IMR-90 (cell line): Measurements from ENCODE around the gene NOD2. TPM values are rescaled to one million over a fixed set of nuclear protein-coding genes. Genes with fewer than 3 reads are reported as not detected.

Source experiments
- ATAC-seq: fragments of 200-7000 bp; cut with Tn5 transposase; 2 replicates; pipeline ENCODE4 v1.9.1; 2020; ENCODE audit warnings: low read depth, mild to moderate bottlenecking, moderate library complexity
- BruUV-seq: library from RNA; stranded (reverse); fragments of 400-500 nt; replicated peaks from 2 replicates; lab custom pipeline; 2021; lab: Mats Ljungman, UMichigan
- CTCF ChIA-PET: fragments of 300-600 bp; formaldehyde crosslinking; extraction: SDS; loops from one replicate; lab custom pipeline; 2021; ENCODE audit warnings: antibody characterized with exemption; lab: Yijun Ruan, JAX
- POLR2A ChIA-PET: fragments of 300-600 bp; sonication (Branson Sonifier 250); formaldehyde crosslinking; loops from one replicate; lab custom pipeline; 2022; ENCODE audit warnings: antibody characterized with exemption; ENCODE audit not compliant: unreplicated experiment; lab: Charles Lee
- DNase-seq: peaks from one replicate; pipeline ENCODE4 v3.0.0; 2013
- H2AFZ ChIP-seq: replicated peaks from 2 replicates; pipeline ENCODE3; 2013; ENCODE audit warnings: low read length, mild to moderate bottlenecking; ENCODE audit not compliant: poor library complexity
- H2AK5ac ChIP-seq: 2 replicates; pipeline ENCODE4 v1.6.1; 2013; ENCODE audit warnings: low read depth, low read length, inconsistent platforms
- H2AK9ac ChIP-seq: replicated peaks from 2 replicates; pipeline ENCODE3; 2013; ENCODE audit warnings: mild to moderate bottlenecking, low read depth, low read length, moderate library complexity; ENCODE audit not compliant: poor library complexity
- H2BK120ac ChIP-seq: 2 replicates; pipeline ENCODE4 v1.6.1; 2013; ENCODE audit warnings: low read depth, low read length, inconsistent platforms
- H2BK15ac ChIP-seq: 3 replicates; pipeline ENCODE4 v1.6.1; 2013; ENCODE audit warnings: low read depth, low read length, inconsistent platforms
- H2BK20ac ChIP-seq: 2 replicates; pipeline ENCODE4 v1.6.1; 2013; ENCODE audit warnings: low read depth, mild to moderate bottlenecking, inconsistent platforms, low read length, moderate library complexity
- H2BK5ac ChIP-seq: 2 replicates; pipeline ENCODE4 v1.6.1; 2013; ENCODE audit warnings: mild to moderate bottlenecking, low read depth, low read length, inconsistent platforms; ENCODE audit not compliant: poor library complexity, severe bottlenecking
- H3K14ac ChIP-seq: replicated peaks from 2 replicates; pipeline ENCODE4 v1.6.1; 2013; ENCODE audit warnings: low read depth, low read length, inconsistent platforms
- H3K18ac ChIP-seq: 2 replicates; pipeline ENCODE4 v1.6.1; 2013; ENCODE audit warnings: low read depth, low read length, control low read depth
- H3K23ac ChIP-seq: 2 replicates; pipeline ENCODE4 v1.6.1; 2013; ENCODE audit warnings: low read depth, low read length, inconsistent platforms
- H3K27ac ChIP-seq: 2 replicates; pipeline ENCODE4 v1.5.1; 2013; ENCODE audit warnings: mild to moderate bottlenecking, control low read depth, low read length; ENCODE audit not compliant: insufficient read depth
- H3K27me3 ChIP-seq: 2 replicates; pipeline ENCODE4 v1.6.1; 2013; ENCODE audit warnings: low read length; ENCODE audit not compliant: control insufficient read depth, insufficient read depth
- H3K36me3 ChIP-seq: 2 replicates; pipeline ENCODE4 v1.6.1; 2013; ENCODE audit warnings: low read length, mixed read lengths; ENCODE audit not compliant: control insufficient read depth, insufficient read depth
- H3K4ac ChIP-seq: 2 replicates; pipeline ENCODE4 v1.6.1; 2013; ENCODE audit warnings: low read depth, low read length, inconsistent platforms
- H3K4me1 ChIP-seq: 2 replicates; pipeline ENCODE4 v1.6.1; 2013; ENCODE audit warnings: low read length, mixed read lengths; ENCODE audit not compliant: control insufficient read depth, insufficient read depth
- H3K4me2 ChIP-seq: 2 replicates; pipeline ENCODE4 v1.6.1; 2013; ENCODE audit warnings: low read depth, mild to moderate bottlenecking, control low read depth, low read length, moderate library complexity
- H3K4me3 ChIP-seq: 2 replicates; pipeline ENCODE4 v1.5.1; 2013; ENCODE audit warnings: low read depth, mild to moderate bottlenecking, control low read depth, low read length, moderate library complexity; ENCODE audit not compliant: insufficient read depth
- H3K56ac ChIP-seq: 2 replicates; pipeline ENCODE4 v1.6.1; 2013; ENCODE audit warnings: low read length, inconsistent platforms; ENCODE audit not compliant: insufficient read depth; ENCODE audit errors: extremely low read depth
- H3K79me1 ChIP-seq, 2 experiments: 2 replicates each; pipeline ENCODE4 v1.6.1; 2013; ENCODE audit warnings: low read length in 2 of 2, inconsistent platforms in 1 of 2, low read depth in 1 of 2
- H3K9ac ChIP-seq: 2 replicates; pipeline ENCODE4 v1.6.1; 2013; ENCODE audit warnings: low read depth, low read length, control low read depth
- H3K9me1 ChIP-seq: 2 replicates; pipeline ENCODE4 v1.6.1; 2013; ENCODE audit warnings: low read length, inconsistent platforms; ENCODE audit not compliant: insufficient read depth
- H3K9me3 ChIP-seq: 2 replicates; pipeline ENCODE4 v1.6.1; 2013; ENCODE audit warnings: low read length; ENCODE audit not compliant: control insufficient read depth, insufficient read depth
- H4K20me1 ChIP-seq: 2 replicates; pipeline ENCODE4 v1.6.1; 2013; ENCODE audit warnings: low read length, inconsistent platforms; ENCODE audit not compliant: insufficient read depth
- H4K5ac ChIP-seq: 2 replicates; pipeline ENCODE4 v1.6.1; 2013; ENCODE audit warnings: mild to moderate bottlenecking, low read depth, low read length, control low read depth
- H4K8ac ChIP-seq, 2 experiments: 2 replicates each; pipeline ENCODE4 v1.6.1; 2013; ENCODE audit warnings: low read depth in 2 of 2, low read length in 2 of 2, control low read depth in 1 of 2, inconsistent platforms in 1 of 2
- H4K91ac ChIP-seq: 2 replicates; pipeline ENCODE4 v1.6.1; 2013; ENCODE audit warnings: low read depth, low read length, inconsistent platforms; ENCODE audit not compliant: insufficient read depth
- CTCF ChIP-seq: conservative IDR thresholded peaks from 2 replicates; pipeline ENCODE4 v1.5.1; 2012; ENCODE audit warnings: mild to moderate bottlenecking, low read depth, low read length, improper control_type of control experiment
- RAD21 ChIP-seq: IDR thresholded peaks from 2 replicates; pipeline ENCODE4 v1.6.1; 2012; ENCODE audit warnings: low read length, improper control_type of control experiment
- RCOR1 ChIP-seq: IDR thresholded peaks from 2 replicates; pipeline ENCODE4 v1.6.1; 2012; ENCODE audit warnings: mild to moderate bottlenecking, low read length, improper control_type of control experiment; ENCODE audit not compliant: insufficient replicate concordance
- SMC3 ChIP-seq: fragments of 150-350 bp; IDR thresholded peaks from 2 replicates; pipeline ENCODE4 v1.6.1; 2016; ENCODE audit warnings: low read depth, mild to moderate bottlenecking, antibody characterized with exemption, low read length, moderate library complexity
- WGBS, 2 experiments: methylation state at CpG; one replicate each; pipeline versions ENCODE4 v1.1.5 to v1.1.7; 2013; ENCODE audit warnings: missing lambda C conversion rate in 2 of 2; ENCODE audit not compliant: insufficient read length in 1 of 2; ENCODE audit errors: extremely low coverage in 2 of 2; 5-methylcytosine and 5-hydroxymethylcytosine counted together
- dilution Hi-C: fragments of 300-500 bp; cut with HindIII; formaldehyde crosslinking; loops from one replicate; pipeline ENCODE4 v1.14.3; 2018; ENCODE audit warnings: low sequenced_read_pairs; ENCODE audit not compliant: unreplicated experiment
- in situ Hi-C: fragments of 300-500 bp; cut with MboI; formaldehyde crosslinking; loops from 3 replicates; pipeline ENCODE4 v1.14.3; 2019; ENCODE audit warnings: low sequenced_read_pairs, inconsistent platforms, mixed read lengths
- intact Hi-C: fragments of 100-400 bp; cut with micrococcal nuclease; formaldehyde crosslinking; loops from 2 replicates; pipeline ENCODE4 v1.10.0; 2022
- polyA plus RNA-seq, 3 experiments: library from polyadenylated mRNA; depleted of rRNA; stranded (reverse); fragments of >200 nt; gene quantifications; 2 replicates each; pipeline ENCODE4 v1.2.3, GENCODE V29; 2012; ENCODE audit warnings: low replicate concordance in 1 of 3
- total RNA-seq: library from RNA; depleted of rRNA; stranded (reverse); fragments of >200 nt; gene quantifications from 2 replicates; pipeline ENCODE4 v1.2.3, GENCODE V29; 2012

The NOD2 gene
- total and polyA plus RNA-seq, 2 of the 4 experiments (the other 2 are of a cell fraction) = not detected

DNA sequence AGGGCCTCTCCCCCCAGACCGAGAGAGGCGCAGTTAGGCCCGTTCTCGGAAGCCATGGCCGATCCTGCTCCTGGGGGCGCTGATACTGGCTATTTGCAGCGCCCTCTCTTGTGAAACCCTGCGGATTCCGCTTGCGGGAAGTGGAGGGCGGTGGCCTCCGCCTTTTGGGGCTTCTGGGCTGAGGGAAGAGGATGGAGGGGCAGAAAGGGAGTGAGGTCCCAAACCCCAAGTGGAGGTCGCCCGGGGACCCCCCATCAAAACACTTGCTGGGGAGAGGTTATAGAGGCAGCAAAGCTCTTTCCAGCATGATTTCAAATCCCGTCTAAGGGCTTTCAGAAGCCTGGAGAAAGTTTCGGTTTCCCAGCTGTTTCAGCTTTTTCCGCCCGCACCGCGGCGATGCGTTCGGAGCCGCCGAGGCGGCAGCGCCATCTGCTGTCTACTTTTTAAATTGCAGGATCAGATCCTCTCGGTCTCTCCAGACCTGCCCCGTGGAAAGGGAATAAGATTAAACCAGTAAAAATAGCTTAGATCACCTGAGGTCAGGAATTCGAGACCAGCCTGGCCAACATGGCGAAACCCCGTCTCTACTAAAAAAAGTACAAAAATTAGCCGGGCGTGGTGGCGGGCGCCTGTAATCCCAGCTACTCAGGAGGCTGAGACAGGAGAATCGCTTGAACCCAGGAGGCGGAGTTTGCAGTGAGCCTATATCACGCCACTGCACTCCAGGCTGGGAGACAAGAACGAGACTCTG, 28.1 kb upstream of the NOD2 start:
- no peak overlapping the region for H3K4ac ChIP-seq
- no peaks in the 10 kb centered on the region; the same call in 1 of the 2 replicates for H3K9me3 ChIP-seq
- no peaks in the 10 kb centered on the region for H3K9me1 ChIP-seq
- dilution Hi-C loops = no loop called here
- H4K91ac ChIP-seq = no peak overlapping the region; the same call in 1 of the 2 replicates
- in situ Hi-C loops = loop anchor here (10.0 to 25.0 kb wide), 2 partner anchors 291 to 453 kb away; no protein-coding TSS in a partner anchor
- peak overlapping the region; percentile 90 for H2AFZ ChIP-seq
- H4K5ac ChIP-seq = peak overlapping the region; percentile 5; the same call in 1 of the 2 replicates
- no peaks in the 10 kb centered on the region; the same call in 1 of the 2 replicates for H3K27me3 ChIP-seq
- ChIA-PET CTCF (interaction anchor here (0.6 to 2.6 kb wide), 19 partner anchors 11 to 640 kb away, joined by 3 to 17 read pairs (median 4); partner anchors contain the start of genes CNEP1R1 and HEATR3), POLR2A (interaction anchor here (0.6 kb wide), 1 partner anchor 247 kb away, joined by 4 read pairs; no protein-coding TSS in a partner anchor)
- H2BK120ac ChIP-seq = no peak overlapping the region
- H3K4me1 ChIP-seq = no peaks in the 10 kb centered on the region
- no peak overlapping the region for H3K27ac ChIP-seq
- no peak overlapping the region for H2BK15ac ChIP-seq
- ATAC-seq (peak; percentile 98), DNase-seq (peak; percentile 57)
- no peak for TF ChIP-seq RCOR1
- peak; percentile 83 for TF ChIP-seq RAD21
- TF ChIP-seq CTCF = peak; percentile 94
- peak; percentile 75 for TF ChIP-seq SMC3
- no peaks in the 10 kb centered on the region for H3K79me1 ChIP-seq
- no peak overlapping the region for H2AK5ac ChIP-seq
- H4K20me1 ChIP-seq = no peaks in the 10 kb centered on the region
- no peak overlapping the region for H3K14ac ChIP-seq
- H3K56ac ChIP-seq = no peak overlapping the region
- H2BK20ac ChIP-seq = no peak overlapping the region
- BruUV-seq = no TSS peak
- peak overlapping the region; percentile 60 for H2AK9ac ChIP-seq
- H3K18ac ChIP-seq = no peak overlapping the region
- no peaks in the 10 kb centered on the region for H3K36me3 ChIP-seq
- H3K4me2 ChIP-seq = peak overlapping the region; percentile 81
- no peak overlapping the region; a peak in 1 of 4 replicates for H4K8ac ChIP-seq
- H2BK5ac ChIP-seq = no peak overlapping the region
- H3K23ac ChIP-seq = no peak overlapping the region
- WGBS, 2 experiments = 36% methylated on average over 6 of the region's 40 CpGs; no CpG with 5 or more reads in 1 of the 2 experiments
- intact Hi-C loops = loop anchor here (1.0 to 2.0 kb wide), 7 partner anchors 75 to 641 kb away; partner anchors contain the start of gene CNEP1R1
- H3K4me3 ChIP-seq = peak overlapping the region; percentile 47
- H3K9ac ChIP-seq = peak overlapping the region; percentile 55; the same call in 1 of the 2 replicates
